GM19455 (cell line): ENCODE results near the gene SMG9.

ENCODE experiments used
- ATAC-seq: cut with Tn5 transposase; IDR thresholded peaks from one replicate; pipeline ENCODE4 v1.9.1; 2021; ENCODE audit not compliant: unreplicated experiment

SMG9 gene

GRCh38 chr19:43759515-43759914, 4.8 kb upstream of the SMG9 start:
- ATAC-seq: no peak

- peak; percentile 16 for ATAC-seq
Observed at GRCh38 chr19:43755256-43755801, 567 bp upstream of the SMG9 start.

GRCh38 chr19:43754253-43754502, 584 bp downstream of the SMG9 start:
- no peak for ATAC-seq

GRCh38 chr19:43752287-43752875, 2.4 kb downstream of the SMG9 start:
- ATAC-seq: no peak

- no peak for ATAC-seq
Observed at GRCh38 chr19:43751466-43752220, 3.1 kb downstream of the SMG9 start.

GRCh38 chr19:43749898-43750297, 4.9 kb downstream of the SMG9 start:
- ATAC-seq: no peak

GRCh38 chr19:43749152-43749551, 5.6 kb downstream of the SMG9 start:
- no peak for ATAC-seq

GRCh38 chr19:43748685-43749084, 6.1 kb downstream of the SMG9 start:
- no peak for ATAC-seq

GRCh38 chr19:43748205-43748594, 6.6 kb downstream of the SMG9 start:
- ATAC-seq: no peak

- no peak for ATAC-seq
Observed at GRCh38 chr19:43747557-43748204, 7.1 kb downstream of the SMG9 start.

GRCh38 chr19:43743059-43743458, 11.7 kb downstream of the SMG9 start:
- no peak for ATAC-seq

GRCh38 chr19:43741075-43741825, 13.5 kb downstream of the SMG9 start:
- ATAC-seq: no peak

GRCh38 chr19:43739439-43740235, 15.1 kb downstream of the SMG9 start:
- ATAC-seq: no peak

GRCh38 chr19:43738780-43739211, 16.0 kb downstream of the SMG9 start:
- no peak for ATAC-seq

GRCh38 chr19:43735957-43736356, 18.8 kb downstream of the SMG9 start:
- ATAC-seq: no peak

- no peak for ATAC-seq
Observed at GRCh38 chr19:43735013-43735412, 19.7 kb downstream of the SMG9 start.

- no peak for ATAC-seq
Observed at GRCh38 chr19:43731846-43732245, 22.9 kb downstream of the SMG9 start.

GRCh38 chr19:43731346-43731745, 23.4 kb downstream of the SMG9 start:
- no peak for ATAC-seq

GRCh38 chr19:43729919-43730318, 24.8 kb downstream of the SMG9 start:
- ATAC-seq: no peak

GRCh38 chr19:43727593-43727853, 27.2 kb downstream of the SMG9 start:
- ATAC-seq: no peak
